Glutamatergic neuron (in vitro differentiated cells): ENCODE measurements around the gene FECH. TPM values are rescaled to one million over a fixed set of nuclear protein-coding genes. Genes with fewer than 3 reads are reported as not detected.
A peak's percentile ranks its signal among the peaks of the same experiment; 100 is the strongest.

Source experiments
- DNase-seq: peaks from one replicate; pipeline ENCODE4 v3.0.0; 2022
- H3K27ac Mint-ChIP-seq: one replicate; pipeline ENCODE4 v1.8.0; 2020; ENCODE audit warnings: mild to moderate bottlenecking, mixed read lengths, inconsistent platforms; ENCODE audit not compliant: unreplicated experiment
- H3K27me3 Mint-ChIP-seq: one replicate; pipeline ENCODE4 v1.8.0; 2020; ENCODE audit warnings: mild to moderate bottlenecking, moderate library complexity, mixed read lengths, inconsistent platforms; ENCODE audit not compliant: unreplicated experiment
- H3K36me3 Mint-ChIP-seq: one replicate; pipeline ENCODE4 v1.8.0; 2020; ENCODE audit warnings: mild to moderate bottlenecking, mixed read lengths, inconsistent platforms; ENCODE audit not compliant: unreplicated experiment
- H3K4me1 Mint-ChIP-seq: one replicate; pipeline ENCODE4 v1.8.0; 2020; ENCODE audit warnings: mild to moderate bottlenecking, low read depth, mixed read lengths, inconsistent platforms; ENCODE audit not compliant: unreplicated experiment
- H3K4me3 Mint-ChIP-seq: one replicate; pipeline ENCODE4 v1.8.0; 2020; ENCODE audit warnings: mild to moderate bottlenecking, mixed read lengths, inconsistent platforms; ENCODE audit not compliant: unreplicated experiment
- H3K9me3 Mint-ChIP-seq: one replicate; pipeline ENCODE4 v1.8.0; 2020; ENCODE audit warnings: mild to moderate bottlenecking, moderate library complexity, mixed read lengths, inconsistent platforms; ENCODE audit not compliant: unreplicated experiment
- long read RNA-seq: library from polyadenylated mRNA; unstranded; transcript quantifications from one replicate; pipeline ENCODE4 v2.0.0, GENCODE V29; 2020; ENCODE audit not compliant: unreplicated experiment
- total RNA-seq: library from RNA; stranded (reverse); fragmentation: NEBNext Ultra II Directional; extraction: Animal tissue kit (Norgen Biotek cat#: 25700); gene quantifications from one replicate; pipeline ENCODE4 v1.2.1, GENCODE V29; 2021; ENCODE audit not compliant: unreplicated experiment
- TF ChIP-seq, protein P1 (sequence below): fragments of 200-600 bp; sonication (generic); IDR thresholded peaks from one replicate; pipeline ENCODE4 v1.5.0; 2021; ENCODE audit not compliant: partially characterized antibody, unreplicated experiment

Gene FECH, protein sequence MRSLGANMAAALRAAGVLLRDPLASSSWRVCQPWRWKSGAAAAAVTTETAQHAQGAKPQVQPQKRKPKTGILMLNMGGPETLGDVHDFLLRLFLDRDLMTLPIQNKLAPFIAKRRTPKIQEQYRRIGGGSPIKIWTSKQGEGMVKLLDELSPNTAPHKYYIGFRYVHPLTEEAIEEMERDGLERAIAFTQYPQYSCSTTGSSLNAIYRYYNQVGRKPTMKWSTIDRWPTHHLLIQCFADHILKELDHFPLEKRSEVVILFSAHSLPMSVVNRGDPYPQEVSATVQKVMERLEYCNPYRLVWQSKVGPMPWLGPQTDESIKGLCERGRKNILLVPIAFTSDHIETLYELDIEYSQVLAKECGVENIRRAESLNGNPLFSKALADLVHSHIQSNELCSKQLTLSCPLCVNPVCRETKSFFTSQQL
- 16.5 TPM for total RNA-seq
- long read RNA-seq, transcript FECH-201 (11 exons, 3,853 nt): major isoform, 14 of 22 reads
- long read RNA-seq, partial matches to known transcripts: 1 of 22 reads
- long read RNA-seq, other reads (novel, unspliced or antisense): 6 of 22 reads

DNA sequence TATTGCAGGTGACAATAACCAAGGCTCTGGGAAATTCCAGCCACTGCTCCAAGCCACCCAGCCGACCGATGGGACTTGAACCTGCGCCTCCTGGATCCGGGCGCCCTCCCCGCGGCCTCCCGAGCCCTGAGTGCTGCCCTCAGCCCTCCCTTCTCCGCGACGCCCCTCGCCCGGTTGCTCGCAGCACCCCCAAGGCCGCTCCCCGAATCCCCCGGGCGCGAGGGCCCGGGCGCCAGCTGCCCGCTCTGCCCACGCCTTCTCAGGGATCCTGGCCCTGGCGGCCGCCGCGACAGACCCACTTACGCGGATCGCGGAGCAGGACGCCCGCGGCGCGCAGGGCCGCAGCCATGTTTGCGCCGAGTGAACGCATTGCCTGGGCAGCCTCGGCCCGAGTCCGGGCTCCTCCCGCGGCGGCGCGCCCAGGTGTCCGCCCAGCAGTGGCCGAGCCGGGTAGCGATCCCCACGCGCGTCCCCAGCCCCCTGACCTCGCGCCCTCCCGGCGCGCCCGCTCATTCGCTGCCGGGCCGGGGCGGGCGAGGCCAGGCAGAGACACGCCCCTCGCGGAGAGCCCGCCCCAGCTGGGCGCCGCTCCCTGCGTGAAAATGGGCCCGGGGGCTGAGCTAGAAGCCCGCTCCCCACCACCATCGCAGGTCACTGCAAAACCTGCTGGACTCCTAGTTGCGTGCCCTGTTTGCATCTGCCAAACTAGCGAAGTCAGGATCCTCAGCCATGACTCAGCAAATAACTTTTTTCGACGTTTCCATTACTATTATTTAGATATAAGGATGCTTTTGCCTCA, at the start of gene FECH:
FECH (minus strand) TSS at position 452 of the 799 bp plus-strand sequence; CDS start at position 370, 82 bp downstream.
- no peak within 1 kb of the TSS for H3K27ac Mint-ChIP-seq
- no peaks in the 10 kb centered on the region for H3K9me3 Mint-ChIP-seq
- H3K4me1 Mint-ChIP-seq: peaks cover 6% of the 10 kb centered on the region
- peak; percentile 70 for DNase-seq
- H3K36me3 Mint-ChIP-seq: no peaks in the 10 kb centered on the region
- TF ChIP-seq, protein P1, sequence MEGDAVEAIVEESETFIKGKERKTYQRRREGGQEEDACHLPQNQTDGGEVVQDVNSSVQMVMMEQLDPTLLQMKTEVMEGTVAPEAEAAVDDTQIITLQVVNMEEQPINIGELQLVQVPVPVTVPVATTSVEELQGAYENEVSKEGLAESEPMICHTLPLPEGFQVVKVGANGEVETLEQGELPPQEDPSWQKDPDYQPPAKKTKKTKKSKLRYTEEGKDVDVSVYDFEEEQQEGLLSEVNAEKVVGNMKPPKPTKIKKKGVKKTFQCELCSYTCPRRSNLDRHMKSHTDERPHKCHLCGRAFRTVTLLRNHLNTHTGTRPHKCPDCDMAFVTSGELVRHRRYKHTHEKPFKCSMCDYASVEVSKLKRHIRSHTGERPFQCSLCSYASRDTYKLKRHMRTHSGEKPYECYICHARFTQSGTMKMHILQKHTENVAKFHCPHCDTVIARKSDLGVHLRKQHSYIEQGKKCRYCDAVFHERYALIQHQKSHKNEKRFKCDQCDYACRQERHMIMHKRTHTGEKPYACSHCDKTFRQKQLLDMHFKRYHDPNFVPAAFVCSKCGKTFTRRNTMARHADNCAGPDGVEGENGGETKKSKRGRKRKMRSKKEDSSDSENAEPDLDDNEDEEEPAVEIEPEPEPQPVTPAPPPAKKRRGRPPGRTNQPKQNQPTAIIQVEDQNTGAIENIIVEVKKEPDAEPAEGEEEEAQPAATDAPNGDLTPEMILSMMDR: no peak
- peaks cover 8% of the 10 kb centered on the region for H3K27me3 Mint-ChIP-seq
- peak within 1 kb of the TSS; percentile 85 for H3K4me3 Mint-ChIP-seq

DNA sequence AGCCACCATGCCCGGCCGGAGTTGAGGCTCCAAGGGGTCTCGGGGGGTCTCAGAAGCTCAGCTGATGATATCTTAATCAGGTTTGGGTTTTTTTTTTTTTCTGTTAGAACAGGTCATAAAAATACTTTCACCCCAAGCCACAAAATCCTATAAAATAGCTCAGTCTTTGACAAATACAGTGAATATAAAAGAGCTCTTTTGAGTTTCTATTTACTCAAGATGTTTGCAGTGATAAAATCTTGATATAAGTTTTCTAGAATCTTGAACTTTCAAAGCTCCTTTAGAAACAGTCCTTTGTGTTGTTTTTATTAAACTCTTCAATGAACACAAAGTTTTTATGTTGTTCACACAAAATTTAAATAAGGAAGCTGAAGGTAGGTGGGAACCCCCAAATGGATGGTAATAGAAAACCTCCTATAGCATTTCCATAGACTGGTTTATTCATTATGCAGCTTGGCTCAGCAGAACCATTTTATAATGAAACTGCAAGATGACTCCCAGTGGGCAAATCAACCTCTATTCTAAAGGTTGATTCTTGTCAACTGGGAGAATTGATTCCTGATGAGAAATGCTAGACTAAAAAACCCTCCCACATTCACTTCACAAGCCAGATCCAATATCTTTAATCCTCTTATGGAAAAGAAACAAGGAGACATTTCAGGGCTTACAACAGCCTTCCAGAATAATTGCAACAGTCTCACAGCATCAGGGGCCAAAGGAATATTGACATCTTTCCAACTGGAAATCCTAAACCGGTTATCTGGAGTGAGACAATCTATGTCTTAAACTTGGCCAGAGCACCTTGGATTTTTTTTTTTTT, 48.7 kb upstream of the FECH start:
- no peak for DNase-seq
- TF ChIP-seq, protein P1: no peak
- Mint-ChIP-seq H3K9me3 (peaks cover 6% of the 10 kb centered on the region), H3K4me3 (no peak overlapping the region), H3K36me3 (peaks cover 8% of the 10 kb centered on the region), H3K27me3 (peaks cover 2% of the 10 kb centered on the region), H3K4me1 (peaks cover 4% of the 10 kb centered on the region), H3K27ac (no peak overlapping the region)

DNA sequence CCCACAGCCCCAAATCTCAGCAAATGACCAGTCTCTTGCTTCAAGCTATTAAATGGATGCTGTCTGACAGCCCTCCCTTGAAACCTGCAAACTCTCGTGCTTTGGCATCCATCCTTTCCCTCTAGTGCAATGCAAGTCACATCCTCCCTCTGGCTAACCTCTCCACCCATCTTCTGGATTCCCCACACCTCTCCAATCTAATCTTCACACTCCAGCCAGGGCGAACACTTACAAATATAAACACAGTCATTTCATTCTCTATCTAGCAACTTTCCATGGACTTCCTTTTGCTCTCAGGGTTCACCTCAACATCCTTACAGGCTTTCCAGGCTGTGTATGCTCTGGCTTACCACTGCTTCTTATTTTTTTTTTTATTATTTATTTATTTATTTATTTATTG, 45.2 kb upstream of the FECH start:
- Mint-ChIP-seq H3K9me3 (peaks cover 6% of the 10 kb centered on the region), H3K4me3 (peak overlapping the region; percentile 55), H3K4me1 (peaks cover 4% of the 10 kb centered on the region), H3K27ac (peak overlapping the region; percentile 74), H3K36me3 (peaks cover 5% of the 10 kb centered on the region), H3K27me3 (peaks cover 3% of the 10 kb centered on the region)
- no peak for DNase-seq
- TF ChIP-seq, protein P1: no peak

DNA sequence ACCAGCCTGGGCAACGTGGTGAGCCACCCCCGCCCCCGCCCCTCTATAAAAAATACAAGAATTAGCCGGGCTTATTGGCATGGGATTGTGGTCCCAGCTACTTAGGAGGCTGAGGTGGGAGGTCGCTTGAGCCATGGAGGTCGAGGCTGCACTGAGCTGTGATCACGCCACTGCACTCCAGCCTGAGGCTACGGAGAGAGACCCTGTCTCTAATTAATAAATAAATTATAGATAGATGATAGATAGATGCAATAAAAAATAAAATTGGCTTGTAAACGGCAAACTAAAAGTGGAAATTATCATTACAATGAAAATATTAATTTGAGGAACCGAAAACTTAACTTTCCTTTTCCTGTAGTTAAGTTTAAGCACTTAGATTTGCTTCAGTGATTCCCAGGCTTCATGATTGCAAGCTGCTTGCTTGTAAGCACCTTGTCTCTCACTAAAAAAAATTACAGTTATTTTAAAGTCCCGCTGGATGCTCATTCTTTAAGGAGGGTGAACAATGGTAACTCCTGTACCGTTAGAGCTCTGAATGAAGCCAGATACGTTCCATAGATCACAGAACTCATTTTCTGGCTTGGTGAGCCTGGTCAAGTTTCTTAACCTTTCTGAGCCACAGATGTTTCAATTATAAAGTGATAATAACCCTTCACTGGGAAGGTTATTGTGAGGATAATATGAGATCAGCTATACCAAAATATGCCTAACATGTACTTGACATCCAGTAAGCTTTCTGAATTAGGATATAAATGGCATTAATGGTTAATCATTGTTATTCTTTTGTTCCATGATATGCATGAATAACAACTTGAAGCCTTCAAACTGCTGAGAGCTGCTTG, 44.5 kb upstream of the FECH start:
- H3K36me3 Mint-ChIP-seq: peaks cover 5% of the 10 kb centered on the region
- peaks cover 3% of the 10 kb centered on the region for H3K27me3 Mint-ChIP-seq
- TF ChIP-seq, protein P1: no peak
- peaks cover 4% of the 10 kb centered on the region for H3K4me1 Mint-ChIP-seq
- DNase-seq: no peak
- peaks cover 6% of the 10 kb centered on the region for H3K9me3 Mint-ChIP-seq
- H3K27ac Mint-ChIP-seq: peak overlapping the region; percentile 89
- H3K4me3 Mint-ChIP-seq: peak overlapping the region; percentile 92
